Erythroblast (primary cell): Measurements from ENCODE around the gene HOXD8.

Experiments used
- GATA1 ChIP-seq: IDR thresholded peaks from 2 replicates; pipeline ENCODE4 v1.6.1; 2011; ENCODE audit warnings: low read depth, mild to moderate bottlenecking, control low read depth, low read length, moderate library complexity
- POLR2A ChIP-seq: IDR thresholded peaks from 2 replicates; pipeline ENCODE4 v1.6.1; 2011; ENCODE audit warnings: mild to moderate bottlenecking, low read length

GRCh38 chr2:176174824-176175708 lies 45.6 kb downstream of the HOXD8 start:
- TF ChIP-seq POLR2A (no peak), GATA1 (no peak)
